RWPE1 (cell line): ENCODE results near the gene GFY.
"Not testable (repeated sequence)": the region's sequence is repeated elsewhere in the genome, so short reads cannot be mapped to it uniquely, and the experiment has no call there.

ENCODE experiments used
- CTCF ChIA-PET: fragments of 350-600 bp; sonication (Branson Sonifier 250); formaldehyde crosslinking; extraction: SDS; loops from one replicate; lab custom pipeline; 2021; lab: Yijun Ruan, JAX
- POLR2A ChIA-PET: fragments of 400-600 bp; formaldehyde crosslinking; extraction: SDS; loops from one replicate; lab custom pipeline; 2020; ENCODE audit warnings: antibody characterized with exemption; ENCODE audit not compliant: low non-redundant PET; lab: Yijun Ruan, JAX
- DNase-seq: peaks from one replicate; pipeline ENCODE4 v3.0.0; 2012; ENCODE audit warnings: low spot score
- H3K27ac ChIP-seq: fragments of 450-650 bp; 2 replicates; pipeline ENCODE4 v1.5.1; 2017
- CTCF ChIP-seq: fragments of 450-650 bp; conservative IDR thresholded peaks from 2 replicates; pipeline ENCODE4 v1.5.1; 2017; ENCODE audit warnings: low read depth, mild to moderate bottlenecking

Gene GFY

GRCh38 chr19:49443366-49444099, 18.3 kb downstream of the GFY start:
- peak; percentile 89 for DNase-seq
- POLR2A ChIA-PET = no interaction called here
- H3K27ac ChIP-seq = peak overlapping the region; percentile 84
- CTCF ChIA-PET = interaction anchor here (0.6 to 1.7 kb wide), 10 partner anchors 23 to 961 kb away, joined by 3 to 6 read pairs (median 3); no protein-coding TSS in a partner anchor
- TF ChIP-seq CTCF = peak; percentile 96

GRCh38 chr19:49444100-49444700, 19.0 kb downstream of the GFY start:
- peak overlapping the region; percentile 84; the same call in 1 of the 2 replicates for H3K27ac ChIP-seq
- CTCF ChIA-PET = interaction anchor here (0.6 to 1.7 kb wide), 7 partner anchors 48 to 1013 kb away, joined by 3 to 8 read pairs (median 6); no protein-coding TSS in a partner anchor
- POLR2A ChIA-PET, DNase-seq: not testable (repeated sequence)

- TF ChIP-seq CTCF = no peak
- H3K27ac ChIP-seq = peak overlapping the region; percentile 49
- POLR2A ChIA-PET = no interaction called here
- no peak for DNase-seq
- CTCF ChIA-PET = interaction anchor here (0.6 to 1.6 kb wide), 2 partner anchors 54 to 245 kb away, joined by 3 to 6 read pairs; no protein-coding TSS in a partner anchor
Measured at GRCh38 chr19:49445997-49446396, 20.8 kb downstream of the GFY start.

- CTCF ChIA-PET = no interaction called here
- DNase-seq = no peak
- H3K27ac ChIP-seq = peak overlapping the region; percentile 49
- POLR2A ChIA-PET = no interaction called here
- no peak for TF ChIP-seq CTCF
Measured at GRCh38 chr19:49447485-49448431, 22.6 kb downstream of the GFY start.

GRCh38 chr19:49448432-49448786, 23.2 kb downstream of the GFY start:
- no peak for DNase-seq
- ChIA-PET CTCF (no interaction called here), POLR2A (no interaction called here)
- TF ChIP-seq CTCF = no peak
- peak overlapping the region; percentile 49 for H3K27ac ChIP-seq

- no peak for TF ChIP-seq CTCF
- ChIA-PET POLR2A (interaction anchor here (0.6 kb wide), 1 partner anchor 143 kb away, joined by 11 read pairs; no protein-coding TSS in a partner anchor), CTCF (interaction anchor here (0.8 kb wide), 1 partner anchor 34 kb away, joined by 3 read pairs; no protein-coding TSS in a partner anchor)
- H3K27ac ChIP-seq = peak overlapping the region; percentile 98
- no peak for DNase-seq
Measured at GRCh38 chr19:49450405-49450804, 25.2 kb downstream of the GFY start.
